GM18861 (cell line): ENCODE data around the gene WWOX.

Source experiments
- ATAC-seq: cut with Tn5 transposase; IDR thresholded peaks from one replicate; pipeline ENCODE4 v1.9.1; 2021; ENCODE audit not compliant: unreplicated experiment

The WWOX gene

DNA sequence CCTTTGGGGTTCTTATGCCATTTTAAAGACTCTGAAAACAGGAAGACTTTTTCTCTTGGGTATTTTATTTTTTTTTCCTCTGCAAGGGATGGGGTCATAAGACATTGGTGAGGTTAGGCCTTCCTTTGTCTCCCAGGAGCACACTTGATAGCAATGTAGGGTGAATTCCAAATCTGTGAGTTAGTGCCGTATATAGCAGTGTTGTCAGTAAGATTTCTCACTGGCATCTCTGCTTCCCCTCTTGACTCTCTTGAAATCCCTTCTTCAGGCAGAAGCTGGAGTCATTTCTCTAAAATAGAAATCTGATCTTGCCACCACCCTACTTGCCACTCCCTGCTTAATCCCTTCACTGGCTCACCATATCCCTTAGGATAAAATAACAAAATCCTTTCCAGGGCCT is 529.7 kb downstream of the WWOX start:
- ATAC-seq: no peak

DNA sequence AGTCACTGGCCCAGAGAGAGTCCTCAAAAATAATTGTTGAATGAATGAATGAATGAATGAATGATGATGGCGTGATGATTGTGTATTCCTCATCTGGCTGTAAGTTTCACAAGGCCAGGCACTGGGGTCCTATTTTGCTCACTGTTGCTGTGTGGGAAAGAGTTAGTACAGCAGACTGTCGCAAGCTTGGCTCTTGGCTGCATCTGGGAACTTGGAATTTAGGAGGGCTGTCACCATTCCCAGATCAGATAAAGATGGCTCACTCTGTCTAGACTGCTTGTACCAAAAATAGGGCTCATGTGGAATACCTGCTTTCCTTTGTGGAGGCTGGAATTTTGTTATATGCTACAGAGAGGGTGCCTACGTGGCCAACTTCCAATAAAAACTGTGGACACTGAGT is 530.6 kb downstream of the WWOX start:
- no peak for ATAC-seq

DNA sequence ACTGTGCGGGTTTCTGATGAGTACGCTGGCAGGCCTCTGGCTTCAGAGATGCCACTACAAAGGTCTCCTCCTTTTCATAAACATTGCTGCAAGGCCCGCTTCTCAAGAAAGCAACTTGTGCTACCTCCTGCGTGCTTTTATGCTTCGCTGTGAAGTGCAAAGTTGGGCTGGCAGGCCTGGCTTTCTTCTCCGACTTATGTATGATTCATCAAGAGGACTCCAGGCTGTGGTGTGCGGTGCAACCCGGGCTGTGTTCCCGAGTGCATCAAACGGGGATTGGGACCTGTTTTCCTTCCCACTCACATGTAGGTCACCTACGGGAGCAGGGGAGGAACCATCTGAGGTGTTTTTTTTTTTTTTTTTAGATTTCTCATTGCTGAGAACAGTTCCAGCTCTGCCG is 534.1 kb downstream of the WWOX start:
- no peak for ATAC-seq

DNA sequence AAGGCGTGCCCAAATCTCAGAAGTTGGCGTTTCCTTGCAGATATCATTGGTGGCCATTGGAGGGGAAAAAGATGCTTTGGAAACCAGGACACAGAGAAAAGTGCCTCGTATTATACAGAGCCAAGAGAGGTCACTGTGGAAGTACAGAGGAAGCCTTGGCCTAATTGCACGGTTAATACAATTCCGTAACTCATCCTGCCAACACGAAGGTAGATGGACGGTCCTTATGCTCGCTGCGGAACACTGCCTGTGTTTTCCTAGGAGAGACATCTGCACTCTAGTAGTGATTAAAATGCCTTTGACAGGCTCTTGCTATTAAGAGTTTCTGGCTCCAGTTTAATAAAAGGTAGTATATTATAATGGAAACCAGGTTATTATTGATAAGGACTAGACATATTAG is 536.4 kb downstream of the WWOX start:
- no peak for ATAC-seq

DNA sequence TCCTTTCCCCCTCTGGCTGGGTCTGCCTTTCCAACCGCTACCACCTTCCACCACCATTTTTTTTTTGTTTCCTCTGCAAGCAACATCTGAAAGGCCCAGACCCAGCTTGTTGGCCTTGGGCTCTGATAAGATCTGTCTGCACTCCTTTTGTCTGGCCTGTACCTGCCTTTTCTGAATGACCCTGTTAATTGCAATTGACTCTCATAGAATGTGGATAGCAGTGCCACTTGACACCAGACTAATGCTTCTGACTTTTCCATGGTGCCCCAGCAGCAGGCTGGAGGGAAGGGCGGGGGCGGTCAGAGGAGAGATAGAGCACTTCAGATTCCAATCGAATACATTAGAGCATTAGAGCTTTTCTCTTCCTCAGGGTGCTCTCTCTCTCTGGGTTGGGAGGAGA is 538.9 kb downstream of the WWOX start:
- no peak for ATAC-seq

DNA sequence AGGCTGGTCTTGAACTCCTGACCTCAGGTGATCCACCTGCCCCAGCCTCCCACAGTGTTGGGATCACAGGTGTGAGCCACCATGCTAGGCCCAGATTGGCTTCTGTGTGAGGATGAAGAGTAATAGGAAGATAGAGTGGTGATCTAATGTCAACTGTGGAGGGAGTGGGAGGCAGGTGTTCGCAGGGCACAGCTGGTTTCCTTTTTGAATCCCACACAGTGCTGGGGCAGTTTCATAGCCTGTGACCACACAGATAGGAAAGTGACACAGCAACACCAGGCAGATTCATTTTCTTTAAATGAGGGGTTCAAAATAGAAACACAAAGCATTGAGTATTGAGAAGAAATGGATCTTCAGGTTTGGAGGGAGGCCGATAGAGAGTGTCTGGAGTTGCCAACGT is 540.3 kb downstream of the WWOX start:
- no peak for ATAC-seq

DNA sequence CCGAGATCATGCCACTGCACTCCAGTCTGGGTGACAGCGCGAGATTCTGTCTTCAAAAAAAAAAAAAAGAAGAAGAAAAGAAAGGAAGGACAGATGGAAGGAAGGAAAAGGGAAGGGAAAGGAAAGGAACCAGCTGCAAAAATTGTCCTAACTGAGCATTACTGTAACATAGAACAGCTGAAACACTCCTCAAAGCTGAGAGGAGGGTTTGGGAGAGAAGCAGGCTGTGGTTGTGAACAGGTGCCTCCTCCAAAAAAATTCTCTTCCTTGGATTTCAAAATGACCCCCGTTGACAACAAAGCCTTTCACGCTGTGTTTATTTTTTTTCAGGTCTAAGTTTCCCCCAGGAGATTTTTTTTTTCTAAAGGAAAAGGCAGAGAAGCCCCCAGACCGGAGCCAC is 541.4 kb downstream of the WWOX start:
- no peak for ATAC-seq

DNA sequence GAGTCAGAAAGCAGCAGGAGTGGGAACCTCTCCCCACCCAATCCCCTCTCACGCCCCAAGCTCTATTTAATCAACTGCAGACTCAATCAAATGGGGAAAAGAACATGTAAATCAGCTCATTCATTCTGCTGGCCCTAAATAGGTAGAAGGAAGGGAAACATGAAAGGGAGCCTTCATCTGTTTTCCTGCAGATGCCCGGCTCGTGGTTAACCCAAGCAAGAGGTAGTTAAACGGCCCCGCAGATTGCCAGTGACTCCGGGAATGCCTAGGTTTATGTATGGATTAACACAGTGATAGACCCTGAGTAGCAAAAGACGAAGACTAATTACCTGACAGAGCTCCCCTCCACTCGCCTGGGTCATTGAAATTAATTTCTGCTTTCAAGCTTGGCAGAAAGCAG is 542.0 kb downstream of the WWOX start:
- no peak for ATAC-seq

DNA sequence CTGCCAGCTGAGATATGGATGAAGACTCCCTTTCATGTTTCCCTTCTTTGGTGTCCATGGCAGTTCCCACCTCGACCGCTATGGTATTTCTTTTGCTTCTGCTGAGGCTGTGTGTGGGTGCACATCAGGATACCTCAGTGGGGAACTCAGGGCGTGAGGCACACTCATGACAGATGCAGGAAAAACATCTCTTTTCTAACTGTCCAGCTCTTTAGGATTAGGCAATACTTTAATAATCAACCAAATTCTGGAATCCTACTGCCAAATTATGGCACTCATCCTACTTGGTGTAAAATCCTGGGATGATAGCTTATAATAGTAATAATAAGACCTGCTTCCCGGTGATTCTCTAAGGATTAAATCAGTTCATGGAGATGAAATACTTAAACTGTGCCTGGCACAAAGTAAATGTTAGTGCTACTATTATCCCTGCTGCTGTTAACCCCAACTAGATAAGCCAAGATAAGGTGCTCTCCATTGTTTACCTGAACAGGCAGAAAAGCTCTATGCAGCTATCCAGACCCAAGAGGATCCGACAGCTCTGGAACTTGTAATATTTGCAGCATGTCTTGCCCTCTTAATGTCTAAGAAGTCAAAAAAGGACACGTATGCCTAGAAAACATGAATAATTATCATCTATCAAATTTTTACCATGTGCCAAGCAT is 543.3 kb downstream of the WWOX start:
- ATAC-seq: no peak

DNA sequence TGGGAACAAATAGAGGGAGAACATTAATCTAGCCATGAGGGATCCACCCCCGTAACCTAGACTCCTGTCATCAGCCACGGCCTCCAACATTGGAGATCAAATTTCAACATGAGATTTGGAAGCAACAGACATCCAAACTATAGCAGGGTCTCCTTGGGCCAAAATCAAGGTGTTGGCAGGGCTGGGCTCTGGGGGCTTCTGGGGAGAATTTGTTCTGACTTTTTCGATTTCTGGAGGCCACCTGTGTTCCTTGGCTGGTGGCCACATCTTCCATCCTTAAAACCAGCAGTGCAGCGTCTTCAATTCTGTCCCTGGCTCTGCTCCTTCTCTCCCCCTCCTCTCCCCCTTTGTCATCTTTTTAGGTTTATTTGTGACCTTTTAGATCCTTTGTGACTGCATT is 546.2 kb downstream of the WWOX start:
- ATAC-seq: no peak

DNA sequence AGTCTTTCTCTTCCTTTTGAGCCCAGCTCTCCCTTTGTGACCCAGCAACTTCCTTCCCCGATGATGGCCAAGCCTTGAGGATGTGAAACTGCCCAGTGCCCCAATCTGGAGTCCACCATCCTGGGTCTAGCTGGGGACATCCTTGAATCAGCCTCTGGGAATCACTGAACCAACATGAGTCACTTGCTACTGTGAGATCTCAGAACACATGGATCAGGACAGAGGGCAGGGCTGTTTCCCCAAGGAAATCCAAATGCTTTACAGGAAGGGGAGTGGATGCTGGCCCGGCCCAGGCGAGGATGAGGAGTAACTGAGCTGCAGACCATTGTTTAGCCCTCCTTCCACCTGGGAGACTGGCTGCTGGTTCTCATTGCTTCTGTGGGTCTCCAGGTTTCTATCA is 547.6 kb downstream of the WWOX start:
- ATAC-seq: no peak

DNA sequence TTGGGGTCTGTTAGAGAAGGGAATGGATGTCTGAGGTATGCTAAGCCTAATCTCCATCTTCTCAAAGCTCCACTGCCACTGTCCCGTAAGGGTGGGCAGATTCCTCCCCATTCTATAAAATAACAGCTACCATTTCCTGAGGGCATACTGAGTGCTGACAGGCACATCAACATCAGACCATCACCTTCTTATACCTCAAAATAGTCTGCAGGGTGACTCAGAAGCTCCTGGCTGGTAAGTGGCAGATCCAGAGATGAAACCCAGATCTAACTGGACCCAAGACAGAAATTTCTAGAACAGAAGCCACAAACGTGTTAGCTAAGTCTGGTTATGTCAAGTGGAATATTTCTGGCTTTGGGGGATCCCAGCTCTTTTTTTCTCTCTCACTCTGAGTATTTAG is 548.0 kb downstream of the WWOX start:
- ATAC-seq: no peak

DNA sequence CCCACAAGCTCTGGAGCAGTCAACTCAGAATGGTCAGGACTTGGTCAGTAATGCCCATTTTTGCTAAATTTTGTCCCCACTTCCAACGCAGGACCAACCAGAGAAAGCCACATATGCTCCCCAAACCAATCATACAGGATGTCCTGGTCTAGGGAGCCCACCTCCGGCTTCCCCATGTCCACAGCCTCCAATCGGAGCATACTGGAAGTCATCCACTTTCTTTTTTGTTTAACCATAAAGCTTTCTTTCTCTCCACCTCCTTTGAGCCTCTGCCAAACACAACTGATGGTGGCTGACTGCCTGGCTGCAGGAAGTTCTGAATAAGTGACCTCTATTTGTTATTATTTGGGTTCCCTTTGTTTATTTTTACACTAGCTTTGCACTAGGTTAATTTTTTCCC is 549.1 kb downstream of the WWOX start:
- no peak for ATAC-seq

DNA sequence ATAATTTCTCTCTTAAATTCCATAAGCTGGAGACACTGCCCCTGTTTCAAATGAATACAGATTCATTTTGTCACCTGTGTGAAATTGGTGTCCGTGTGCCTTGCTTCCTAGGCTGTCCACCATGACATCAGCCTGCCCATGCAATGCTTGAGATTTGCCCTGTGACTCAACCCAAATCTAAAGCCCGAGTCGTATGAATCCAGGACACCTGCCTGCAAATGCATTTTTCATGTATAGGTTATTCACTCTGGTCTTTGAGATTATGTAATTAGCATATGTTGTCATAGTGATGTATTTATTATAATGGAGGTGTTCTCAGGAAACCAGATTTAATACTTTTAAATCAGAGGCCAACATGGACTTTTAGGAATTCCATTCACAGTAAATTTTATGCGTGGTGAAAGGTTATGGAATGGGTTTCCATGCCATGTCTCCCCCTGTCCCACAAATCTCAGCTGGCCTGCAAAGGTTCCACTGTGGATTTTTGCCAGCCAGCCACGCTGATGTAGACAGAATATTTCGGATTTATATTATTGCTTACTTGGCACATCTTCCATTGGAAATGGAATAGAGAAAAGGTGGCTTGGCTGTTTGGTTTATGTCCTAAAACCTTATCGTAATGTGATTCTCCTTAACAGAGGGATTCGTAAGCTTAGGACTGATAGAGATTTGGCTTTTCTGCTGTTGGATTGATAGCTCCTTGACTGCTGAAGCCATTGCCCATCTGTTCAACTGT is 551.1 kb downstream of the WWOX start:
- ATAC-seq: no peak

DNA sequence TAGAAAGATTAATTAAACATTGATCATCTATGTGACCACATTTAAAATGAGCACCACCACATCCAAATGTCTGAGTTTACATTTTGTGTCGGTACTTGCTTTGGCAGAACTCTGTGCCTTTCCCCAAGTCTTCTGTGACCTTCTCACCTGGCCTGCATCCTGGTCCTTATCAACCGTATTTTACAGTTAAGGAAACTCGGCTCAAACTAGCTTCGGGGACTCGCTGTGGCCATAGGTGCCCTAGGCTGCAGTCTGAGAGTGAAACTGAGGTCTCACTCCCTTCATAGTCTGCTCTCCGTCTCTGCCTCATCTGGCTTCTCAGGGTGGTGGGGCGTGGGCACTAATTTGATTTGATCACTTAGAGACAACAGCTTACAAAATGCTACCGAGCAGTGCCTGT is 555.5 kb downstream of the WWOX start:
- no peak for ATAC-seq

DNA sequence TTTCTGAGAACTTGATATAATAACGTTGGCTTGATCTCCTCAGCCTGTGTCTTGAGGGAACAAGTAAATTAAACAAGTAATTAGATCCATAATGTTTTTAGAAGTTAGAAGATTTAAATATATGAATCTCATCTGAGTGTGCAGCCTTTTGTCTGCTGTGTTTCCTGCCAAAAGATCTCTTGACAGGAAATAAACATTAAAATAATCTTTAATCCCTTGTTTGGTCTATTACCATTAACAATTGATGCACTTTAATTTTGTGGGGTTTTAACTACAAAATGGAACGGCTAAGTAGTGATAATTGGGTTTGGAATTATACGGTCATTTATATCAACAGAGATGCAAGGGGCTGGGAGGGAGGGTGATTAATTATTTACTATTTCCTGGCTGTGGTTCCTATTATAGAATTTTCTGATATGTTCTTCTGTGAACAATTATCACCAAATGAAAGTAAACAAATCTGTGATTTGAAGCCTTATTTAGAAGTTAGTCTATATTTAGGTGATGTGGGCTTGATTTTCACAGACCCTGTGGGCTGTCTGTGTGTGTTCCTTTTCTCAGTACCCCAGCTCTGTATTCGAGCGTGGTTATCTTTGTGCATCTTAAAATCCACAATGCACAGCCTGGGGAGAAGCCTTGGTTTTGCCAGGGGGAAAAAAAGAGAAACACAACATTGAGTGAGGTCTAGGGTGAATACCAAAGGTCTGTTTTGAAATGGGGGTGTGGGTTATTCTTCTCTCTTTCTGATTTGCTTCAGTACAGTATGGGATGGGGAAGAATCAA is 556.1 kb downstream of the WWOX start:
- ATAC-seq: no peak

DNA sequence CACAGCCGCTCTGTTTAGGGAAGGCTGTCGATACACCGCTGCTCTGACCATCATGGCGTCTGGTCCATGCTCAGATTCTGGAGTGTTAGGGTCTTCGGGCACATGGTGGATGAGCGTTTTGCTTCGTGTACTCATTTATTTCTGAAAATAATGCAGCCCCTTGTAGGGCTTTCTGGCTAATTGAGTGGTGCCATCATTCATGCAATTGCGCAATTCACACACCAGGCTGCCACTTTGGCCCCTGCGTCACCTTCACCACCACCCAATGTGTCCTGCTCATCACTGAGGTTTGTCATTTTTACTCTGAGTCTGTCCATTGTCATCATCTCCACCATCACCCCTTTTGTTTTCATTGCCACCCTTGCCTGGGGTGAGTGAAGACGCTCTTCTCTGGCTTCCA is 557.4 kb downstream of the WWOX start:
- no peak for ATAC-seq

DNA sequence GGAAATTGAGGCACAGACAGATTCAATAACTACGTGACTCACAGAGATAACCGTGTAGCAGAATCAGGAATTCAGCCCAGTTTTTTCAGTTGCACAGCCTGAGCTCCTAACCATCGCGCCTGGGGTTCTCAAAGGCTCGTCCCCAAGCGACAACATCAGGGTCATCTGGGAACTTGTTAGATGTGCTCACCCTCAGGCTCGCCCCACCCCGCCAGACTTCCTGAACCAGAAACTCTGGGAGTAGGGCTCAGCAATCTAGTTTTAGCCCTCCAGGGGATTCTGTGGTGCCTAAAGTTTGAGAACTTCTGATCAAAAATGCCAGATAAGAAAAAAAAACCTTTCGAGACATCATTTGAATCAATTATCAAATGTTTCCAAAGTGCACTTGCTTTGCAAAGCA is 559.8 kb downstream of the WWOX start:
- ATAC-seq: no peak

DNA sequence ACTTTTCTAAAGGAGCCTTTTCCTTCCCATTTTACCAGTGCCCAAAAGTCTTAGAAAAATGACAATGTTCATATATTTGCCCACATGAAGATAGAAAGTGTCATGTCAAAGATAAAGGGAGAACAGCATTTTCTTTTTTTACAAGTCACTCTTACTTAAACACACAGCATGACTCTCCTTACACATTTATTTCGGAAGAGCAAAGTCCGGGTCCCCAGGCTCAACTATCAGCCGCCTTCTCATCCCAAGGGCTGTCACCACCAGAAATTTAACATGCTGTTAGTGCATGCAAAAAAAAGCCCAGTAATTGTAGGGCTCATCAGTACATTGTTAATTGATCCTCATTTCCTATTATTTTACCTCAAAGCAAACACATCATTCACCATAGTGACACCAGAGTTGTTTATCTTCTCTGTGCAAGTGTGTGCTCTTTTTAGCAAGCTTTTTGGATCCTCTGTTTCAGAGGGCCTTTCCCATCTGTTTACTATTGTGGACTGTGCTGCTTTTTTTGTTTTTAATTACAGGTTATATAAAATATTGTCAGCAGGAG is 560.3 kb downstream of the WWOX start:
- ATAC-seq: no peak

DNA sequence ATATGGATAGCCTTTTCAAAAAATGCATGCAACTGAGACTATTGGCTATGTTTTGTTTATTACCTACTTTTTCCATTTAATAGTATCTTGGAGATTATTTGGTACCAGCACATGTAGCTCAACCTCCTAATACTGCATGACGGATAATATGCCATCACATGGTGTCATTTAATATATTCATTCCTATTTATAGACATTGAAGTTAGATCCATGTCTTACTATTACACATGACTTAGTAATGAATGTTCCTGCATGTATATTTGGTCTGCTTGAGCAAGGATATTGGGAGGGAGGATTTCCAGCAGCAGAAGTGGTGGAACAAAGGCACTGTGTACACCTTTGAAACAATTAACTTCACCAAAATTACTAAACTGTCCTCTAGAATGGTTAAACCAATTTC is 561.3 kb downstream of the WWOX start:
- no peak for ATAC-seq

DNA sequence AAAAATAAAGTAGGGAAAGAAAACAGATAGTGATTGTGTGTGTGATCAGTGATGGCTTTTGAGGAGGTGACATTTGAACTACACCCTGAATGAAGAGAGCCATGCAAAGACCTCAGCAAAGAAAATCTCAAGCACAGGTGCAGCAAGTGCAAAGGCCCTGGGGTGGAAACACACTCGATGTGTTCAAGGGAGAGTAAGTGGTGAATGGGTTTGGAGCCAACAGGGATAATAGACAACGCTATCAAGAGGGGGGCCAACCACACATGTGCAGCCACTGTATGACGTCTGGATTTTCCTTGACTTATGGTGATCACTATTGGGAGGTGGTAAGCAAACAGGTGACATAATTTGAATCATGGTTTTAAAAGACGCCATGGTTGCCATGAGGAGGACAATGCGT is 564.2 kb downstream of the WWOX start:
- ATAC-seq: no peak
